ENCODE measurements around the gene TBC1D1.
A peak's percentile ranks its signal among the peaks of the same experiment; 100 is the strongest.

Gene TBC1D1

DNA sequence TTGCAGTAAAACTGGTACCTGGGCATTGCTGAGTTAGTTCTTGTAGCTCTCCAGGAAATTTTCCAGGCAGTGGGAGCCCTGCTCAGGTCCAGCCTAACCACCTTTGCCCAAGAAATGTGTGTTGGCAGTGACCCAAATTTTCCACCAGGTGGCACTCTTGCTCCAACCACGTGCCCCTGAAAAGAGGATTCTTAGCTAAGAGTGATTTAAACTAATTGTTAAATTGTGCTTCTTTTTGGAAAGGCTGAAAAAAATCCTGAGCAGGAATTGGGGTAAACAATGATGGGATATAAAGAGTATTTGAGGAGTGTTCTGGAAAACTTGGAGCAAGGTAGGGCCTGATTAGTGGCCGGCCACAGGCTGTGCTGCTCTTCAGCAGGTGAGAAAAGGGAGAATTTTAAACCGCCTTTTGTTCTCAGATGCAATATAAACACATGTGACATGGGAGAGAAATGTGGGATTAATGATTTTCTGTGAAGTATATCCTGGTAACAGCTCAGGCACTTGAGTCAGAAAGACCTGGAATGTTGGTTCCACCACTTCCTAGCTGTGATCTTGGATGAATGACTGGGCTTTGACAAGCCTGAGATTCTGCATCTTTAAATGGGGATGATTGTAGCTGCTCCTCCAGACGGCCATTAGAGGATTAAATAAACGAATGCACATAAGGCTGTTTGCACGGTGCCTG is 288.9 kb downstream of the TBC1D1 start:
- DNase-seq: peak; percentile 84

DNA sequence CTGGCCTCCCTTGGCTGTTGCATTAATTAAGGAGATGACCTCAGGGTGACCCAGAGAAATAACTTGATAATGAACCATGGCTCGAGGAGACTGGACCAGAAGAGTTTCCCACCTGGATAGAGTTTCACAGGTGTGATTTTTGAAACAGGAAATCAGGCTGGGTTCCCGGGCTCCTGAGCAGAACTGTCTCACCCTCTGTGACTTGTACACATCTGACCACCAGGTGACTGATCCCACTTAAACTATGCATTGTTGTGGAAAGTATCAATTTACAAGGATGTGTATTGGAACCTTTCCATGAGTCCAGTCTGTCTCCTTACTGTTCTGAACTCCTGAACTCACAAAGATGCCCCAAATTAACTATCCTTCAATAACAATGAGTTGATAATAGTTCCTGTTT is 289.6 kb downstream of the TBC1D1 start:
- peak; percentile 22 for DNase-seq

- no peak for DNase-seq
Measured at GRCh38 chr4:38181286-38181685, 290.4 kb downstream of the TBC1D1 start.

DNA sequence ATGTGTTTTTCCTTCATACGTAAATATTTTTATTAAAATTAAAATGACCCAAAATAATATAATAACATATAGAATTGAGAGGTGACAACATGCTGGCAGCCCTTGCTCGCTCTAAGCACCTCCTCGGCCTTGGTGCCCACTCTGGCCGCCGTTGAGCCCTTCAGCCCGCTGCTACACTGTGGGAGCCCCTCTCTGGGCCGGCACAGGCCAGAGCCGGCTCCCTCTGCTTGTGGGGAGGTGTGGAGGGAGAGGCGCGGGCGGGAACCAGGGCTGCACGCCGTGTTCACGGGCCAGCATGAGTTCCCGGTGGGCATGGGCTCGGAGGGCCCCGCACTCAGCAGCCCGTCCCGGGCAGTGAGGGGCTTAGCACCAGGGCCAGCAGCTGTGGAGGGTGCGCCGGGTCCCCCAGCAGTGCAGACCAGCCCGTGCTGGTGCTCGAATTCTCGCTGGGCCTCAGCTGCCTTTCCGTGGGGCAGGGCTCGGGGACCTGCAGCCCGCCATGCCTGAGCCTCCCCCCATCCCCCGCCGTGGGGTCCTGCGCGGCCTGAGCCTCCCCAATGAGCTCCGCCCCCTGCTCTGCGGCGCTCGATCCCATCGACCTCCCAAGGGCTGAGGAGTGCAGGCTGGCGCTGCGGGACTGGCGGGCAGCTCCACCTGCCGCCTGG is 291.6 kb downstream of the TBC1D1 start:
- DNase-seq: no peak

GRCh38 chr4:38184404-38184803 is 293.5 kb downstream of the TBC1D1 start:
- no peak for DNase-seq

DNA sequence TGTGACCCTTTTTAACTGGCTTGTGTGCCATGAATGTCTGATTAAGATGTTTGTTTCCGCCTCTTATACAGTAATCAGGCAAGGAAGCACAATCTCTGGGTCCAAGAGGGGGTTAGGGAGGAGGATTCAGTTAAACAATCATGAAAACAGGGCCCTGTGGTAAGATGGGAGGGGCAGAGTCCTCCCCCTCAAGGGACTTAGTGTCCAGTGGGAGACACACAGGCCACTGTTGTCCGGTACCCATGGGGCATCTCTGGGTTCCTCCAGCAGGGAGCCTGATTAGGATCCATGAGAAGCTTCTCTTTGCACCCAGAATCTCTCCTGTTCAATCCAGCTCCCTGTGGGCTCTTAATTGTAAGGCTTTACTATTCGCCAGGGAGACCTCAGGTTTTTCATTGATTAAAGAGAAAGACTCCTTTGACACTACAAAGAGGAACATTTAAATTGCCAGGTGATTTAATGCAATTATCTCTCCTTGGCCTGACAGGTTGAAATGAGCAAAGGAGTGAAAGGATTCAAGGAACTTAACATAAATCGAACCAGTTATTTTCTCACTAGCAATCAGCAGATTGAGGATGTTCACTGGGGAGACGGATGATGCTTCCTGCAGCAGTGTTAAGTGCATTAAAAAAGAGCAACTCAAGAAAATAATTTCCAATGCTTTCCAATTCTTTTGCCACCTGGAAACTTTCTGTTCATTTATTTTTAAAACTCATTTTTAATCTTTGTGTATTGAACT is 294.7 kb downstream of the TBC1D1 start:
- no peak for DNase-seq

DNA sequence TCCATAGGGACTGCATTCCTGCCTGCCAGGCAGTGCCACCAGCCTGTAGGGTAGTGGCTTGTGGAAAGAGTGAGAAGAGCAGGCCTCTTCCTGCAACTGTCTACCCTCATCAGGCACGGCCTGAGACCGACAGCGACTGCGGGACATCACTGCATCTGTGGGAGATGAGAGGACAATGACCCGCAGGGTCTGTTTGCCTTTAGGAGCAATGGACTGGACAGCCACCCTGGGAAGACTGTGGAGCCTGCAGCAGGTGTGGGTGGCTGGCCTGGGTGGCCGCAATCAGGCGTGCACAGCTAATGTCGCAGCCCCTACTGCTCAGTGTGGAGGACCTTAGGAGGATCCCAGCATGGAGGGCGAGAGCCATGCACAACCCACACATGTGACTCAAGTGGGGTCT is 297.3 kb downstream of the TBC1D1 start:
- no peak for DNase-seq

- peak; percentile 13 for DNase-seq
Measured at GRCh38 chr4:38188631-38189101, 297.8 kb downstream of the TBC1D1 start.
